Right cardiac atrium (tissue), 5 donors: Measurements from ENCODE around the gene CFAP92. TPM values are rescaled to one million over a fixed set of nuclear protein-coding genes. Genes with fewer than 3 reads are reported as not detected.

Experiments used
- ATAC-seq, 2 donors: fragments of 200-7000 bp; cut with Tn5 transposase; one replicate each; pipeline versions ENCODE4 v1.8.0 to v1.9.1; 2020; ENCODE audit warnings: moderate library complexity in 2 of 2, mild to moderate bottlenecking in 1 of 2
- DNase-seq, 3 donors: peaks; one replicate each; pipeline ENCODE4 v3.0.0-alpha.2; 2020
- H3K27ac ChIP-seq: one replicate; pipeline ENCODE4 v1.5.1; 2013; ENCODE audit warnings: mild to moderate bottlenecking, low read length, control low read depth, moderate library complexity
- H3K27me3 ChIP-seq: one replicate; pipeline ENCODE4 v1.6.1; 2013; ENCODE audit not compliant: control insufficient read depth, insufficient read depth
- H3K4me1 ChIP-seq: one replicate; pipeline ENCODE4 v1.6.1; 2013; ENCODE audit warnings: low read length; ENCODE audit not compliant: control insufficient read depth, insufficient read depth
- H3K4me3 ChIP-seq: one replicate; pipeline ENCODE4 v1.5.1; 2013; ENCODE audit warnings: low read length, control low read depth
- H3K9me3 ChIP-seq: one replicate; pipeline ENCODE4 v1.6.1; 2013; ENCODE audit warnings: low read length; ENCODE audit not compliant: control insufficient read depth
- WGBS: extraction: QIAGEN DNeasy Blood & Tissue Kit; methylation state at CpG from one replicate; pipeline ENCODE4 v1.1.7; 2013; 5-methylcytosine and 5-hydroxymethylcytosine counted together
- intact Hi-C, 4 donors: fragments of 100-400 bp; cut with DNase I; formaldehyde crosslinking; loops; one replicate each; pipeline versions ENCODE4 v1.11.0 to v1.14.0; 2022 to 2023
- polyA plus RNA-seq: library from polyadenylated mRNA; stranded (reverse); fragments of 200-250 nt; gene quantifications from one replicate; pipeline ENCODE4 v1.2.3, GENCODE V29; 2013
- total RNA-seq, 4 donors: library from RNA; stranded (reverse); fragmentation: NEBNext Ultra II Directional; extraction: Animal tissue kit (Norgen Biotek cat#: 25700); gene quantifications; one replicate each; pipeline ENCODE4 v1.2.1, GENCODE V29; 2021
- donor health status: healthy with polysubstance abuse.
- donor health status: DM: no; HTN: yes; CAD: no.
- donor health status: DM: no; HTN: no; CAD: no.
- donor health status: DM: no; HTN: yes; CAD: no; lungs with severe emphysema.
- donor health status: DM: yes; HTN: yes; CAD: no.

Gene CFAP92
- total and polyA plus RNA-seq, 5 donors = 0.06 to 1.0 (median 0.63) TPM

GRCh38 chr3:128879991-128880390, 113.9 kb downstream of the CFAP92 start:
- peaks cover 4% of the 10 kb centered on the region for H3K4me1 ChIP-seq
- 2% methylated on average over 6 of the region's 6 CpGs for WGBS
- no peak for ATAC-seq
- no peaks in the 10 kb centered on the region for H3K9me3 ChIP-seq
- DNase-seq = no peak
- H3K27ac ChIP-seq = peak overlapping the region; percentile 83
- H3K27me3 ChIP-seq = no peaks in the 10 kb centered on the region
- peak overlapping the region; percentile 57 for H3K4me3 ChIP-seq
- intact Hi-C loops = no loop called here

GRCh38 chr3:128879125-128879969, 114.5 kb downstream of the CFAP92 start, which contains the start of gene ACAD9:
Gene ACAD9, plus strand, starts transcription at chr3:128879620. Its CDS starts 72 bp downstream, at chr3:128879692.
- no peaks in the 10 kb centered on the region for H3K27me3 ChIP-seq
- ATAC-seq (peak; percentile 98), DNase-seq (peak; percentile 98 to 99 (median 99))
- H3K4me1 ChIP-seq = peaks cover 4% of the 10 kb centered on the region
- peak within 1 kb of the TSS; percentile 97 for H3K27ac ChIP-seq
- intact Hi-C loops = no loop called here
- no peaks in the 10 kb centered on the region for H3K9me3 ChIP-seq
- peak within 1 kb of the TSS; percentile 57 for H3K4me3 ChIP-seq
- WGBS = under 1% methylated on average over 65 of the region's 65 CpGs

GRCh38 chr3:128878556-128879124, 115.2 kb downstream of the CFAP92 start:
- intact Hi-C loops = no loop called here
- H3K9me3 ChIP-seq = no peaks in the 10 kb centered on the region
- peak; percentile 54 to 68 for ATAC-seq
- peak overlapping the region; percentile 97 for H3K27ac ChIP-seq
- H3K4me1 ChIP-seq = peaks cover 4% of the 10 kb centered on the region
- under 1% methylated on average over 14 of the region's 14 CpGs for WGBS
- H3K4me3 ChIP-seq = peak overlapping the region; percentile 57
- no peak for DNase-seq
- H3K27me3 ChIP-seq = no peaks in the 10 kb centered on the region

GRCh38 chr3:128878011-128878457, 115.8 kb downstream of the CFAP92 start:
- Histone ChIP-seq H3K9me3 (no peaks in the 10 kb centered on the region), H3K27ac (peak overlapping the region; percentile 97), H3K4me3 (peak overlapping the region; percentile 57), H3K27me3 (no peaks in the 10 kb centered on the region), H3K4me1 (peaks cover 4% of the 10 kb centered on the region)
- WGBS = 79% methylated on average over 7 of the region's 7 CpGs
- ATAC-seq (no peak), DNase-seq (no peak)
- intact Hi-C loops = no loop called here

GRCh38 chr3:128875556-128876120, 118.2 kb downstream of the CFAP92 start:
- no peaks in the 10 kb centered on the region for H3K9me3 ChIP-seq
- peaks cover 4% of the 10 kb centered on the region for H3K4me1 ChIP-seq
- ATAC-seq (no peak), DNase-seq (peak in 1 of 3 donors; percentile 36)
- intact Hi-C loops = no loop called here
- peak overlapping the region; percentile 20 for H3K27ac ChIP-seq
- 41% methylated on average over 12 of the region's 12 CpGs for WGBS
- no peaks in the 10 kb centered on the region for H3K27me3 ChIP-seq
- no peak overlapping the region for H3K4me3 ChIP-seq

GRCh38 chr3:128874481-128875180, 119.2 kb downstream of the CFAP92 start:
- no peak for ATAC-seq
- 64% methylated on average over 3 of the region's 3 CpGs for WGBS
- intact Hi-C loops = no loop called here
- Histone ChIP-seq H3K9me3 (no peaks in the 10 kb centered on the region), H3K4me3 (no peak overlapping the region), H3K27me3 (no peaks in the 10 kb centered on the region), H3K4me1 (peaks cover 4% of the 10 kb centered on the region), H3K27ac (peak overlapping the region; percentile 44)
- no peak for DNase-seq

- ATAC-seq (no peak), DNase-seq (no peak)
- Histone ChIP-seq H3K9me3 (no peaks in the 10 kb centered on the region), H3K4me1 (peaks cover 4% of the 10 kb centered on the region), H3K4me3 (no peak overlapping the region), H3K27me3 (no peaks in the 10 kb centered on the region), H3K27ac (no peak overlapping the region)
- intact Hi-C loops = no loop called here
- 76% methylated on average over 8 of the region's 8 CpGs for WGBS
Measured at GRCh38 chr3:128873244-128874022, 120.4 kb downstream of the CFAP92 start.

- Histone ChIP-seq H3K27ac (no peak overlapping the region), H3K27me3 (no peaks in the 10 kb centered on the region), H3K4me3 (no peak overlapping the region), H3K4me1 (peaks cover under 1% of the 10 kb centered on the region), H3K9me3 (no peaks in the 10 kb centered on the region)
- WGBS = 87% methylated on average over 8 of the region's 8 CpGs
- intact Hi-C loops = no loop called here
- DNase-seq = no peak
- ATAC-seq = no peak
Measured at GRCh38 chr3:128872744-128873143, 121.1 kb downstream of the CFAP92 start.

GRCh38 chr3:128872282-128872681, 121.6 kb downstream of the CFAP92 start:
- WGBS = 77% methylated on average over 4 of the region's 4 CpGs
- Histone ChIP-seq H3K4me3 (no peak overlapping the region), H3K27ac (no peak overlapping the region), H3K4me1 (no peaks in the 10 kb centered on the region), H3K9me3 (no peaks in the 10 kb centered on the region), H3K27me3 (no peaks in the 10 kb centered on the region)
- DNase-seq = no peak
- no peak for ATAC-seq
- intact Hi-C loops = no loop called here

- H3K27me3 ChIP-seq = no peaks in the 10 kb centered on the region
- H3K27ac ChIP-seq = no peak overlapping the region
- no peaks in the 10 kb centered on the region for H3K4me1 ChIP-seq
- ATAC-seq (no peak), DNase-seq (no peak)
- intact Hi-C loops = no loop called here
- no peak overlapping the region for H3K4me3 ChIP-seq
- no peaks in the 10 kb centered on the region for H3K9me3 ChIP-seq
- 95% methylated on average over 4 of the region's 4 CpGs for WGBS
Measured at GRCh38 chr3:128870347-128870746, 123.5 kb downstream of the CFAP92 start.
